GM12878 (cell line): ENCODE data around the gene TBC1D28. TPM values are rescaled to one million over a fixed set of nuclear protein-coding genes. Genes with fewer than 3 reads are reported as not detected.
A peak's percentile ranks its signal among the peaks of the same experiment; 100 is the strongest.

Experiments
- ATF7 ChIP-seq: fragments of 450-650 bp; IDR thresholded peaks from 2 replicates; pipeline ENCODE4 v1.6.1; 2016; ENCODE audit warnings: low read depth, mild to moderate bottlenecking
- CREM ChIP-seq: IDR thresholded peaks from 2 replicates; pipeline ENCODE4 v1.6.1; 2014; ENCODE audit warnings: antibody characterized with exemption, low read depth
- E2F8 ChIP-seq: fragments of 450-650 bp; IDR thresholded peaks from 2 replicates; pipeline ENCODE4 v1.6.1; 2018; ENCODE audit warnings: mild to moderate bottlenecking, low read depth, moderate library complexity; ENCODE audit not compliant: partially characterized antibody
- IKZF2 ChIP-seq, 2 experiments: fragments of 450-650 bp; IDR thresholded peaks; 2 replicates each; pipeline ENCODE4 v1.6.1; 2017; ENCODE audit warnings: mild to moderate bottlenecking in 2 of 2, moderate library complexity in 2 of 2
- JUND ChIP-seq: IDR thresholded peaks from 2 replicates; pipeline ENCODE4 v1.6.1; 2012; ENCODE audit warnings: low read depth, mild to moderate bottlenecking, low read length, improper control_type of control experiment, moderate library complexity
- KLF5 ChIP-seq: fragments of 450-650 bp; IDR thresholded peaks from 2 replicates; pipeline ENCODE4 v1.6.1; 2014; ENCODE audit warnings: mild to moderate bottlenecking; ENCODE audit not compliant: partially characterized antibody
- MTA2 ChIP-seq: fragments of 450-650 bp; IDR thresholded peaks from 2 replicates; pipeline ENCODE4 v1.6.1; 2016; ENCODE audit warnings: low read depth, mild to moderate bottlenecking, moderate library complexity
- PAX5 ChIP-seq: IDR thresholded peaks from 2 replicates; pipeline ENCODE4 v1.6.1; 2011; ENCODE audit warnings: low read depth, low read length, borderline replicate concordance
- RAD21 ChIP-seq: IDR thresholded peaks from 2 replicates; pipeline ENCODE4 v1.6.1; 2011; ENCODE audit warnings: mild to moderate bottlenecking, low read depth, low read length, moderate library complexity; ENCODE audit not compliant: insufficient read depth
- RUNX3 ChIP-seq: IDR thresholded peaks from 2 replicates; pipeline ENCODE4 v1.6.1; 2012; ENCODE audit warnings: low read length, inconsistent platforms
- SP1 ChIP-seq: IDR thresholded peaks from one replicate; pipeline ENCODE4 v1.6.1; 2011; ENCODE audit warnings: low read depth, low read length
- YY1 ChIP-seq: IDR thresholded peaks from 2 replicates; pipeline ENCODE4 v1.6.1; 2011; ENCODE audit warnings: low read depth, mild to moderate bottlenecking, low read length
- ZBTB33 ChIP-seq: fragments of 450-650 bp; IDR thresholded peaks from 2 replicates; pipeline ENCODE4 v1.6.1; 2017; ENCODE audit warnings: mild to moderate bottlenecking
- ZNF207 ChIP-seq: fragments of 450-650 bp; IDR thresholded peaks from 2 replicates; pipeline ENCODE4 v1.6.1; 2014; ENCODE audit warnings: antibody characterized with exemption, mild to moderate bottlenecking, borderline replicate concordance
- polyA plus RNA-seq, 11 experiments: library from polyadenylated mRNA; depleted of rRNA in 4 of 11; unstranded in 6 of 11; stranded (reverse) in 5 of 11; fragments of >200 nt; fragmentation: Nextera tagmentation in 4 of 11; fragmentation: Illumina TruSeq in 1 of 11; extraction: Ambion mirVana in 4 of 11; extraction: Trizol in 1 of 11; gene quantifications; 1 replicate in 1 of 11; 2 replicates in 10 of 11; pipeline versions ENCODE4 v1.2.1 to v1.2.3, GENCODE V29; 2011 to 2016; ENCODE audit warnings: inconsistent platforms in 2 of 11, missing spikeins in 2 of 11, low read depth in 1 of 11
- total RNA-seq, 4 experiments: library from RNA; depleted of rRNA in 3 of 4; stranded (reverse); fragments of >200 nt in 3 of 4; fragmentation: Illumina TruSeq in 1 of 4; extraction: Trizol in 1 of 4; gene quantifications; 2 replicates each; pipeline versions ENCODE4 v1.2.1 to v1.2.3, GENCODE V29; 2013 to 2021
- TF ChIP-seq, protein P1 (sequence below): fragments of 450-650 bp; IDR thresholded peaks from 2 replicates; pipeline ENCODE4 v1.6.1; 2017; ENCODE audit warnings: mild to moderate bottlenecking, low read depth, inconsistent platforms; ENCODE audit not compliant: poor library complexity, severe bottlenecking
- TF ChIP-seq, protein P2 (sequence below): fragments of 450-650 bp; IDR thresholded peaks from 2 replicates; pipeline ENCODE4 v1.6.1; 2017; ENCODE audit warnings: low read depth, mild to moderate bottlenecking, moderate library complexity
- TF ChIP-seq, protein P3 (sequence below), 3 experiments: IDR thresholded peaks in 2 of 3; conservative IDR thresholded peaks in 1 of 3; 2 replicates each; pipeline ENCODE4 v1.5.1; 2011; ENCODE audit warnings: low read depth in 3 of 3, low read length in 3 of 3, mild to moderate bottlenecking in 3 of 3, control low read depth in 2 of 3, moderate library complexity in 2 of 3, inconsistent platforms in 1 of 3, mixed read lengths in 1 of 3; ENCODE audit not compliant: control insufficient read depth in 2 of 3, insufficient read depth in 1 of 3; ENCODE audit errors: extremely low read depth in 1 of 3

Gene TBC1D28
- total and polyA plus RNA-seq, 10 of the 15 experiments (the other 5 are each of a cell fraction or from before 2014, with no cell fraction given): not detected

DNA sequence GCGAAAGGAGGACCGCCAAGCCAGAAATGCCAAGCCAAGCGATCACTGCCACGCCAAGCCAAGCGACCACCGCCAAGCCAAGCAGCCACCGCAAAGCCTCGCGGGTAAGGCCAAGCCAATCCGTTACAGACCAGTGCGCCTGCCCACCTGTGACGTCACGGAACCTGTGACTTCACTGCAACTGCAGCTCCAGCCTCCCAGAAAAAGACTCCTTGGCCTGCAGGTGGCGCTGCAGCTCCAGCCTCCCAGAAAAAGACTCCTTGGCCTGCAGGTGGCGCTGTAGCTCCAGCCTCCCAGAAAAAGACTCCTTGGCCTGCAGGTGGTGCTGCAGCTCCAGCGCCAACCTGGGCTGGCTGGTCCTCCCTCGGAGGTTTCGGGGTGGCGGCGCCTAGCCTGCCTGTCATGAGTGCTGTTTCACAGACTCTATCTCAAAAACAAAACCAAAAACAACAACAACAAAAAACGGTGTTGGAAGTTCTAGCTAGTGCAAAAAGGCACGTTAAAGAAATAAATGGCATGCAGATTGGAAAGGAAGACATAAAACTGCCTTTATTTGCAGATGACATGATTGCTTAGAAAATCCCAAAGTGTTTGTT, 18.6 kb downstream of the TBC1D28 start (continued):
- TF ChIP-seq, protein P1, sequence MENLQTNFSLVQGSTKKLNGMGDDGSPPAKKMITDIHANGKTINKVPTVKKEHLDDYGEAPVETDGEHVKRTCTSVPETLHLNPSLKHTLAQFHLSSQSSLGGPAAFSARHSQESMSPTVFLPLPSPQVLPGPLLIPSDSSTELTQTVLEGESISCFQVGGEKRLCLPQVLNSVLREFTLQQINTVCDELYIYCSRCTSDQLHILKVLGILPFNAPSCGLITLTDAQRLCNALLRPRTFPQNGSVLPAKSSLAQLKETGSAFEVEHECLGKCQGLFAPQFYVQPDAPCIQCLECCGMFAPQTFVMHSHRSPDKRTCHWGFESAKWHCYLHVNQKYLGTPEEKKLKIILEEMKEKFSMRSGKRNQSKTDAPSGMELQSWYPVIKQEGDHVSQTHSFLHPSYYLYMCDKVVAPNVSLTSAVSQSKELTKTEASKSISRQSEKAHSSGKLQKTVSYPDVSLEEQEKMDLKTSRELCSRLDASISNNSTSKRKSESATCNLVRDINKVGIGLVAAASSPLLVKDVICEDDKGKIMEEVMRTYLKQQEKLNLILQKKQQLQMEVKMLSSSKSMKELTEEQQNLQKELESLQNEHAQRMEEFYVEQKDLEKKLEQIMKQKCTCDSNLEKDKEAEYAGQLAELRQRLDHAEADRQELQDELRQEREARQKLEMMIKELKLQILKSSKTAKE: peak; percentile 76
- peak; percentile 80 for TF ChIP-seq RAD21
- TF ChIP-seq RUNX3: 0 out of 2 replicates have a peak, but pooled peaks have one; percentile 4
- peak; percentile 22 for TF ChIP-seq SP1
- TF ChIP-seq ATF7: peak; percentile 96
- peak; percentile 63 for TF ChIP-seq KLF5
- peak; percentile 64 for TF ChIP-seq YY1
- TF ChIP-seq JUND: 0 out of 2 replicates have a peak, but pooled peaks have one; percentile 18
- peak; percentile 25 to 57; a peak in 3 of 4 replicates for TF ChIP-seq IKZF2 (IDR thresholded peaks at IDR 0.05)
- 0 out of 2 replicates have a peak, but pooled peaks have one; percentile 48 for TF ChIP-seq PAX5
- 0 out of 2 replicates have a peak, but pooled peaks have one; percentile 59 for TF ChIP-seq ZBTB33
- peak; percentile 55 for TF ChIP-seq E2F8
- peak; percentile 21; the same call in 1 of the 2 replicates for TF ChIP-seq MTA2
- TF ChIP-seq ZNF207: peak; percentile 98; the same call in 1 of the 2 replicates
- TF ChIP-seq, protein P2, sequence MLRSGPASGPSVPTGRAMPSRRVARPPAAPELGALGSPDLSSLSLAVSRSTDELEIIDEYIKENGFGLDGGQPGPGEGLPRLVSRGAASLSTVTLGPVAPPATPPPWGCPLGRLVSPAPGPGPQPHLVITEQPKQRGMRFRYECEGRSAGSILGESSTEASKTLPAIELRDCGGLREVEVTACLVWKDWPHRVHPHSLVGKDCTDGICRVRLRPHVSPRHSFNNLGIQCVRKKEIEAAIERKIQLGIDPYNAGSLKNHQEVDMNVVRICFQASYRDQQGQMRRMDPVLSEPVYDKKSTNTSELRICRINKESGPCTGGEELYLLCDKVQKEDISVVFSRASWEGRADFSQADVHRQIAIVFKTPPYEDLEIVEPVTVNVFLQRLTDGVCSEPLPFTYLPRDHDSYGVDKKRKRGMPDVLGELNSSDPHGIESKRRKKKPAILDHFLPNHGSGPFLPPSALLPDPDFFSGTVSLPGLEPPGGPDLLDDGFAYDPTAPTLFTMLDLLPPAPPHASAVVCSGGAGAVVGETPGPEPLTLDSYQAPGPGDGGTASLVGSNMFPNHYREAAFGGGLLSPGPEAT: peak; percentile 51; the same call in 1 of the 2 replicates
- peak; percentile 85 for TF ChIP-seq CREM
- TF ChIP-seq, protein P3, sequence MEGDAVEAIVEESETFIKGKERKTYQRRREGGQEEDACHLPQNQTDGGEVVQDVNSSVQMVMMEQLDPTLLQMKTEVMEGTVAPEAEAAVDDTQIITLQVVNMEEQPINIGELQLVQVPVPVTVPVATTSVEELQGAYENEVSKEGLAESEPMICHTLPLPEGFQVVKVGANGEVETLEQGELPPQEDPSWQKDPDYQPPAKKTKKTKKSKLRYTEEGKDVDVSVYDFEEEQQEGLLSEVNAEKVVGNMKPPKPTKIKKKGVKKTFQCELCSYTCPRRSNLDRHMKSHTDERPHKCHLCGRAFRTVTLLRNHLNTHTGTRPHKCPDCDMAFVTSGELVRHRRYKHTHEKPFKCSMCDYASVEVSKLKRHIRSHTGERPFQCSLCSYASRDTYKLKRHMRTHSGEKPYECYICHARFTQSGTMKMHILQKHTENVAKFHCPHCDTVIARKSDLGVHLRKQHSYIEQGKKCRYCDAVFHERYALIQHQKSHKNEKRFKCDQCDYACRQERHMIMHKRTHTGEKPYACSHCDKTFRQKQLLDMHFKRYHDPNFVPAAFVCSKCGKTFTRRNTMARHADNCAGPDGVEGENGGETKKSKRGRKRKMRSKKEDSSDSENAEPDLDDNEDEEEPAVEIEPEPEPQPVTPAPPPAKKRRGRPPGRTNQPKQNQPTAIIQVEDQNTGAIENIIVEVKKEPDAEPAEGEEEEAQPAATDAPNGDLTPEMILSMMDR (IDR thresholded peaks at IDR 0.05 in 2 of 3, conservative IDR thresholded peaks at IDR 0.05 in 1 of 3; ENCODE audit: control insufficient read depth in 2 of 3, extremely low read depth in 1 of 3, insufficient read depth in 1 of 3, low read depth in 3 of 3, low read length in 3 of 3): peak; percentile 74 to 97 (median 95)
